ENCODE measurements around the gene CDKN1A.
A peak's percentile ranks its signal among the peaks of the same experiment; 100 is the strongest.

CDKN1A gene

DNA sequence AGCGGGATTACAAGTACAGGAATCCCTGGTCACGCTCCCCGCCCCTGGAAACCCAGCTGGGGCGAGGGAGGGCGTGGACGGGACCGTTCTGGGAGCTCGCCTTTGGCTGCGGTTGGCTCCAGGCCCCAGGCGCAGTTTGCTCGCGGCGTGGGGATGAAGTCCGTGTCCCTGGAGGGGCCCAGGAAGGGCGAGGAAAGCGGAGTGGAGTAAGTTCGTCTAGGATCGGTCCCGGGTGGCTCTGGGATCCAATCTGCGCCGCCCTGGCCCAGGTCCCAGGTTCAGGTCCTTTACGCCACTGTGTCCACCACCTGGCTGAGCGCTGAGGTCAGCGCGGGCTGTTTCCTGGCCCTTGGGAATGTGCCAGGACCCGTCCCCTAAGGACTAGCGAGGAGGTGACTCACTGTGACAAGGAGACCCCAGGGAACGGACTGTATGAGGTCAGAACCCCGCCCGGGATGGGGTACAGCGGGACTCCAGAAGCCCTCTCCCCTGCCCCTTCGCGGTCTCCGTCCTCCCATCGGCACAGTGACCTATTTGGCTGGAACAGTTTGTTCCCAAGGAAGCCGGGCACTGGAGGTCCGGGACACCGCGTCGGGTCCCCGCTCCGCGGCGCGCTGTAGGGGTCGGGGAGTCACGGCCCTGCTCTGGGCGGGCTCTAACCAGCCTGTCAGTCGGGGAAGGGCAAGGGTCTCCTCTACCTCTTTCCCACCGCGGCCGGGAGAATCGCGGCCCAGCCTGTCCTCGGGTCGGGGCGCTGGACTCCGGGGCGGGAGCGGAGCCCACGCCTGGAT, 724 bp downstream of the CDKN1A start (continued):
- TF ChIP-seq ZNF433 (tag by site-specific recombination; IDR thresholded peaks at IDR 0.05; ENCODE audit: low read depth) (no peak), ZNF114 (tag by site-specific recombination; IDR thresholded peaks at IDR 0.05) (no peak), ZNF843 (tag by site-specific recombination; IDR thresholded peaks at IDR 0.05) (peak; percentile 10; the same call in 1 of the 2 replicates), KLF8 (tag by site-specific recombination; IDR thresholded peaks at IDR 0.05) (no peak; the same call in 1 of the 2 replicates), ZNF16 (tag by site-specific recombination; IDR thresholded peaks at IDR 0.05; ENCODE audit: low read depth) (no peak), ZNF658 (tag by site-specific recombination; IDR thresholded peaks at IDR 0.05) (no peak), ZNF37A (tag by site-specific recombination; IDR thresholded peaks at IDR 0.05) (no peak), SP7 (tag by site-specific recombination; IDR thresholded peaks at IDR 0.05) (no peak), SETDB1 (IDR thresholded peaks at IDR 0.05; ENCODE audit: insufficient read length, low read length) (no peak), ZNF629 (tag by site-specific recombination; IDR thresholded peaks at IDR 0.05) (peak; percentile 90), ZSCAN23 (tag by site-specific recombination; IDR thresholded peaks at IDR 0.05) (no peak; the same call in 1 of the 2 replicates), ZNF585B (tag by site-specific recombination; IDR thresholded peaks at IDR 0.05) (no peak), ELK4 (IDR thresholded peaks at IDR 0.05; ENCODE audit: borderline replicate concordance, low read depth, low read length) (no peak), ZEB2 (tag by site-specific recombination; IDR thresholded peaks at IDR 0.05) (no peak; the same call in none of the 2 replicates), BCL11B (tag by site-specific recombination; IDR thresholded peaks at IDR 0.05; ENCODE audit: low read depth) (peak; percentile 13; the same call in 1 of the 2 replicates), ZNF23 (tag by site-specific recombination; IDR thresholded peaks at IDR 0.05; ENCODE audit: borderline replicate concordance) (no peak), ZNF10 (tag by site-specific recombination; IDR thresholded peaks at IDR 0.05) (0 out of 2 replicates have a peak, but pooled peaks have one; percentile 34), MZF1 (tag by site-specific recombination; IDR thresholded peaks at IDR 0.05; ENCODE audit: borderline replicate concordance) (no peak), ZNF175 (tag by site-specific recombination; IDR thresholded peaks at IDR 0.05) (no peak), ZNF19 (tag by site-specific recombination; IDR thresholded peaks at IDR 0.05; ENCODE audit: low read depth) (no peak), ZBTB6 (tag by site-specific recombination; IDR thresholded peaks at IDR 0.05) (no peak), ZNF677 (tag by site-specific recombination; IDR thresholded peaks at IDR 0.05) (no peak), ZNF792 (tag by site-specific recombination; IDR thresholded peaks at IDR 0.05) (0 out of 2 replicates have a peak, but pooled peaks have one; percentile 8), ZNF510 (tag by site-specific recombination; IDR thresholded peaks at IDR 0.05; ENCODE audit: insufficient replicate concordance) (no peak), ZNF248 (tag by site-specific recombination; IDR thresholded peaks at IDR 0.05) (no peak), ZNF654 (tag by site-specific recombination; IDR thresholded peaks at IDR 0.05; ENCODE audit: low read depth) (no peak)
- TF ChIP-seq, protein P1, sequence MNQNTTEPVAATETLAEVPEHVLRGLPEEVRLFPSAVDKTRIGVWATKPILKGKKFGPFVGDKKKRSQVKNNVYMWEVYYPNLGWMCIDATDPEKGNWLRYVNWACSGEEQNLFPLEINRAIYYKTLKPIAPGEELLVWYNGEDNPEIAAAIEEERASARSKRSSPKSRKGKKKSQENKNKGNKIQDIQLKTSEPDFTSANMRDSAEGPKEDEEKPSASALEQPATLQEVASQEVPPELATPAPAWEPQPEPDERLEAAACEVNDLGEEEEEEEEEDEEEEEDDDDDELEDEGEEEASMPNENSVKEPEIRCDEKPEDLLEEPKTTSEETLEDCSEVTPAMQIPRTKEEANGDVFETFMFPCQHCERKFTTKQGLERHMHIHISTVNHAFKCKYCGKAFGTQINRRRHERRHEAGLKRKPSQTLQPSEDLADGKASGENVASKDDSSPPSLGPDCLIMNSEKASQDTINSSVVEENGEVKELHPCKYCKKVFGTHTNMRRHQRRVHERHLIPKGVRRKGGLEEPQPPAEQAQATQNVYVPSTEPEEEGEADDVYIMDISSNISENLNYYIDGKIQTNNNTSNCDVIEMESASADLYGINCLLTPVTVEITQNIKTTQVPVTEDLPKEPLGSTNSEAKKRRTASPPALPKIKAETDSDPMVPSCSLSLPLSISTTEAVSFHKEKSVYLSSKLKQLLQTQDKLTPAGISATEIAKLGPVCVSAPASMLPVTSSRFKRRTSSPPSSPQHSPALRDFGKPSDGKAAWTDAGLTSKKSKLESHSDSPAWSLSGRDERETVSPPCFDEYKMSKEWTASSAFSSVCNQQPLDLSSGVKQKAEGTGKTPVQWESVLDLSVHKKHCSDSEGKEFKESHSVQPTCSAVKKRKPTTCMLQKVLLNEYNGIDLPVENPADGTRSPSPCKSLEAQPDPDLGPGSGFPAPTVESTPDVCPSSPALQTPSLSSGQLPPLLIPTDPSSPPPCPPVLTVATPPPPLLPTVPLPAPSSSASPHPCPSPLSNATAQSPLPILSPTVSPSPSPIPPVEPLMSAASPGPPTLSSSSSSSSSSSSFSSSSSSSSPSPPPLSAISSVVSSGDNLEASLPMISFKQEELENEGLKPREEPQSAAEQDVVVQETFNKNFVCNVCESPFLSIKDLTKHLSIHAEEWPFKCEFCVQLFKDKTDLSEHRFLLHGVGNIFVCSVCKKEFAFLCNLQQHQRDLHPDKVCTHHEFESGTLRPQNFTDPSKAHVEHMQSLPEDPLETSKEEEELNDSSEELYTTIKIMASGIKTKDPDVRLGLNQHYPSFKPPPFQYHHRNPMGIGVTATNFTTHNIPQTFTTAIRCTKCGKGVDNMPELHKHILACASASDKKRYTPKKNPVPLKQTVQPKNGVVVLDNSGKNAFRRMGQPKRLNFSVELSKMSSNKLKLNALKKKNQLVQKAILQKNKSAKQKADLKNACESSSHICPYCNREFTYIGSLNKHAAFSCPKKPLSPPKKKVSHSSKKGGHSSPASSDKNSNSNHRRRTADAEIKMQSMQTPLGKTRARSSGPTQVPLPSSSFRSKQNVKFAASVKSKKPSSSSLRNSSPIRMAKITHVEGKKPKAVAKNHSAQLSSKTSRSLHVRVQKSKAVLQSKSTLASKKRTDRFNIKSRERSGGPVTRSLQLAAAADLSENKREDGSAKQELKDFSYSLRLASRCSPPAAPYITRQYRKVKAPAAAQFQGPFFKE (tag by site-specific recombination; IDR thresholded peaks at IDR 0.05; ENCODE audit: borderline replicate concordance), result no peak
- TF ChIP-seq, protein P2, sequence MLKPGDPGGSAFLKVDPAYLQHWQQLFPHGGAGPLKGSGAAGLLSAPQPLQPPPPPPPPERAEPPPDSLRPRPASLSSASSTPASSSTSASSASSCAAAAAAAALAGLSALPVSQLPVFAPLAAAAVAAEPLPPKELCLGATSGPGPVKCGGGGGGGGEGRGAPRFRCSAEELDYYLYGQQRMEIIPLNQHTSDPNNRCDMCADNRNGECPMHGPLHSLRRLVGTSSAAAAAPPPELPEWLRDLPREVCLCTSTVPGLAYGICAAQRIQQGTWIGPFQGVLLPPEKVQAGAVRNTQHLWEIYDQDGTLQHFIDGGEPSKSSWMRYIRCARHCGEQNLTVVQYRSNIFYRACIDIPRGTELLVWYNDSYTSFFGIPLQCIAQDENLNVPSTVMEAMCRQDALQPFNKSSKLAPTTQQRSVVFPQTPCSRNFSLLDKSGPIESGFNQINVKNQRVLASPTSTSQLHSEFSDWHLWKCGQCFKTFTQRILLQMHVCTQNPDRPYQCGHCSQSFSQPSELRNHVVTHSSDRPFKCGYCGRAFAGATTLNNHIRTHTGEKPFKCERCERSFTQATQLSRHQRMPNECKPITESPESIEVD (tag by site-specific recombination; IDR thresholded peaks at IDR 0.05), result no peak
- TF ChIP-seq, protein P3, sequence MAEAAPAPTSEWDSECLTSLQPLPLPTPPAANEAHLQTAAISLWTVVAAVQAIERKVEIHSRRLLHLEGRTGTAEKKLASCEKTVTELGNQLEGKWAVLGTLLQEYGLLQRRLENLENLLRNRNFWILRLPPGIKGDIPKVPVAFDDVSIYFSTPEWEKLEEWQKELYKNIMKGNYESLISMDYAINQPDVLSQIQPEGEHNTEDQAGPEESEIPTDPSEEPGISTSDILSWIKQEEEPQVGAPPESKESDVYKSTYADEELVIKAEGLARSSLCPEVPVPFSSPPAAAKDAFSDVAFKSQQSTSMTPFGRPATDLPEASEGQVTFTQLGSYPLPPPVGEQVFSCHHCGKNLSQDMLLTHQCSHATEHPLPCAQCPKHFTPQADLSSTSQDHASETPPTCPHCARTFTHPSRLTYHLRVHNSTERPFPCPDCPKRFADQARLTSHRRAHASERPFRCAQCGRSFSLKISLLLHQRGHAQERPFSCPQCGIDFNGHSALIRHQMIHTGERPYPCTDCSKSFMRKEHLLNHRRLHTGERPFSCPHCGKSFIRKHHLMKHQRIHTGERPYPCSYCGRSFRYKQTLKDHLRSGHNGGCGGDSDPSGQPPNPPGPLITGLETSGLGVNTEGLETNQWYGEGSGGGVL (tag by site-specific recombination; IDR thresholded peaks at IDR 0.05), result no peak
